Measurements from ENCODE around the gene KRT13. TPM values are rescaled to one million over a fixed set of nuclear protein-coding genes. Genes with fewer than 3 reads are reported as not detected.

Gene KRT13
- total RNA-seq, 1 experiment from 2014 or later: not detected

DNA sequence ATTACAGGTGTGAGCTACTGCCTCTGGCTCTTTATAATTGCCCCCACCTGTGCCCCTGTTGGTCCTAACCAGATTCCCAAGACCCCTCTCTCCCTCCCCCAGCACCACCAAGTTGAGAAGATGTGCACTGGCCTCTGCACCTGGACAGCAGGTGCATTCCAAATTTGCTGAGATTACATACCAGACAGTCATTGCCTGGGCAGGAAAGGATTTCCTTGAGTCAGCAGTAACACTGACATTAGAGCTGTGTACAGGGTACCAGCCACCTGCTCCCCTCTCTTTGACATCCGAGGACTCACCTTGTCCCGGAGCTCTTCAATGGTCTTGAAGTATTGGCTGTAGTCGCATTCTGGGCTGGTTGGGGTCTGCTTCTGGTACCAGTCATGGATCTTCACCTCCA, 12.6 kb upstream of the KRT13 start:
- no peaks in the 10 kb centered on the region for H3K9me3 Mint-ChIP-seq
- ATAC-seq (no peak), DNase-seq (ENCODE audit: low spot score) (no peak)
- peaks cover under 1% of the 10 kb centered on the region; the same call in 1 of the 2 replicates for H3K36me3 Mint-ChIP-seq
- POLR2A ChIA-PET: no interaction called here
- peaks cover 21% of the 10 kb centered on the region for H3K4me1 Mint-ChIP-seq
- no peak overlapping the region for H3K27ac Mint-ChIP-seq
- CTCF ChIA-PET: interaction anchor here (1.0 to 15.4 kb wide), 3 partner anchors 16 to 130 kb away, joined by 3 to 116 read pairs (median 12); no protein-coding TSS in a partner anchor
- no peak overlapping the region for H3K4me3 Mint-ChIP-seq
- no peaks in the 10 kb centered on the region for H3K27me3 Mint-ChIP-seq (ENCODE audit: low read depth)
- no peak for TF ChIP-seq EMX1 (CRISPR knock-in tag; IDR thresholded peaks at IDR 0.05)
- TF ChIP-seq RELA (CRISPR knock-in tag; IDR thresholded peaks at IDR 0.05; ENCODE audit: borderline replicate concordance): no peak
- TF ChIP-seq SOX15 (CRISPR knock-in tag; IDR thresholded peaks at IDR 0.05): no peak
- no peak for TF ChIP-seq JAZF1 (CRISPR knock-in tag; IDR thresholded peaks at IDR 0.05)

DNA sequence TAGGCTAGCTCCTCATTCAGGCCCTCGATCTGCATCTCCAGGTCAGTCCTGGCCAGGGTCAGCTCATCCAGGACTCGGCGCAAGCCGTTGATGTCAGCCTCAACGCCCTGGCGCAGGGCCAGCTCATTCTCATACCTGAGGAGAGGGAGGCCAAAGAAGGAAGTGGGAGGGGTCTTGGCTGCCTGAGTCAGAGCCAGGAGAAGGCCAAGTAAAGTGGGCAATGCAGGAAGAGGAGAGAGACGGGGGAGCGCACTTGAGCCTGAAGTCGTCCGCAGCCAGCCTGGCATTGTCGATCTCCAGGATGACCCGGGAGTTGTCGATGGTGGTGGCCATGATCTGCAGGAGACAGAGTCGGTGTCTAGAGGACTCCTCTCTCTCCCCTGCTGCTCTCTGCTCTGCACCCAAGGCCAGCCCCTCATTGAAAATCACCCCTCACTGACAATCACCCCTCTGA, 11.4 kb upstream of the KRT13 start:
- no peak for TF ChIP-seq NFE2L1 (CRISPR knock-in tag; IDR thresholded peaks at IDR 0.05)
- TF ChIP-seq ZNF138 (CRISPR knock-in tag; conservative IDR thresholded peaks at IDR 0.05): no peak
- no peak for TF ChIP-seq ATF3 (CRISPR knock-in tag; conservative IDR thresholded peaks at IDR 0.05)
- no peak for TF ChIP-seq USF1 (CRISPR knock-in tag; IDR thresholded peaks at IDR 0.05)
- CTCF ChIA-PET: interaction anchor here (3.0 to 15.4 kb wide), 2 partner anchors 32 to 131 kb away, joined by 12 to 116 read pairs; no protein-coding TSS in a partner anchor
- Mint-ChIP-seq H3K4me1 (peaks cover 26% of the 10 kb centered on the region), H3K27me3 (ENCODE audit: low read depth) (no peaks in the 10 kb centered on the region), H3K4me3 (no peak overlapping the region), H3K27ac (no peak overlapping the region), H3K9me3 (no peaks in the 10 kb centered on the region), H3K36me3 (no peaks in the 10 kb centered on the region)
- no peak for ATAC-seq
- no peak for DNase-seq (ENCODE audit: low spot score)
- POLR2A ChIA-PET: no interaction called here

GRCh38 chr17:41516147-41516829, 10.9 kb upstream of the KRT13 start:
- ATAC-seq (no peak), DNase-seq (ENCODE audit: low spot score) (no peak)
- H3K4me3 Mint-ChIP-seq: no peak overlapping the region
- peaks cover 21% of the 10 kb centered on the region for H3K4me1 Mint-ChIP-seq
- H3K27me3 Mint-ChIP-seq (ENCODE audit: low read depth): no peaks in the 10 kb centered on the region
- ChIA-PET CTCF (interaction anchor here (0.8 to 15.4 kb wide), 4 partner anchors 33 to 146 kb away, joined by 3 to 116 read pairs (median 8); no protein-coding TSS in a partner anchor), POLR2A (no interaction called here)
- TF ChIP-seq SMAD3 (CRISPR knock-in tag; IDR thresholded peaks at IDR 0.05; ENCODE audit: borderline replicate concordance): no peak
- TF ChIP-seq, protein P1, sequence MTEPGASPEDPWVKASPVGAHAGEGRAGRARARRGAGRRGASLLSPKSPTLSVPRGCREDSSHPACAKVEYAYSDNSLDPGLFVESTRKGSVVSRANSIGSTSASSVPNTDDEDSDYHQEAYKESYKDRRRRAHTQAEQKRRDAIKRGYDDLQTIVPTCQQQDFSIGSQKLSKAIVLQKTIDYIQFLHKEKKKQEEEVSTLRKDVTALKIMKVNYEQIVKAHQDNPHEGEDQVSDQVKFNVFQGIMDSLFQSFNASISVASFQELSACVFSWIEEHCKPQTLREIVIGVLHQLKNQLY (CRISPR knock-in tag; IDR thresholded peaks at IDR 0.05): no peak
- no peak for TF ChIP-seq FOXK1 (CRISPR knock-in tag; IDR thresholded peaks at IDR 0.05)
- no peak for TF ChIP-seq FOXJ3 (CRISPR knock-in tag; IDR thresholded peaks at IDR 0.05; ENCODE audit: borderline replicate concordance)
- TF ChIP-seq, protein P2, sequence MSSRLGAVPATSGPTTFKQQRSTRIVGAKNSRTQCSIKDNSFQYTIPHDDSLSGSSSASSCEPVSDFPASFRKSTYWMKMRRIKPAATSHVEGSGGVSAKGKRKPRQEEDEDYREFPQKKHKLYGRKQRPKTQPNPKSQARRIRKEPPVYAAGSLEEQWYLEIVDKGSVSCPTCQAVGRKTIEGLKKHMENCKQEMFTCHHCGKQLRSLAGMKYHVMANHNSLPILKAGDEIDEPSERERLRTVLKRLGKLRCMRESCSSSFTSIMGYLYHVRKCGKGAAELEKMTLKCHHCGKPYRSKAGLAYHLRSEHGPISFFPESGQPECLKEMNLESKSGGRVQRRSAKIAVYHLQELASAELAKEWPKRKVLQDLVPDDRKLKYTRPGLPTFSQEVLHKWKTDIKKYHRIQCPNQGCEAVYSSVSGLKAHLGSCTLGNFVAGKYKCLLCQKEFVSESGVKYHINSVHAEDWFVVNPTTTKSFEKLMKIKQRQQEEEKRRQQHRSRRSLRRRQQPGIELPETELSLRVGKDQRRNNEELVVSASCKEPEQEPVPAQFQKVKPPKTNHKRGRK (CRISPR knock-in tag; IDR thresholded peaks at IDR 0.05; ENCODE audit: borderline replicate concordance): no peak
- TF ChIP-seq FOXP4 (CRISPR knock-in tag; IDR thresholded peaks at IDR 0.05): no peak
- TF ChIP-seq ZNF281 (CRISPR knock-in tag; IDR thresholded peaks at IDR 0.05): no peak
- no peak for TF ChIP-seq ZNF396 (CRISPR knock-in tag; IDR thresholded peaks at IDR 0.05; ENCODE audit: borderline replicate concordance)
- no peak for TF ChIP-seq KAT7 (CRISPR knock-in tag; IDR thresholded peaks at IDR 0.05; ENCODE audit: borderline replicate concordance)
- TF ChIP-seq GABPB1 (CRISPR knock-in tag; IDR thresholded peaks at IDR 0.05): no peak
- no peaks in the 10 kb centered on the region for H3K36me3 Mint-ChIP-seq
- no peaks in the 10 kb centered on the region for H3K9me3 Mint-ChIP-seq
- no peak overlapping the region for H3K27ac Mint-ChIP-seq
